Parathyroid adenoma (tissue), 2 donors: ENCODE measurements around the gene GAK.

Source experiments
- H2AFZ ChIP-seq: fragments of 300-600 bp; sonication (generic); one replicate; pipeline ENCODE4 v1.7.0; 2017; ENCODE audit warnings: antibody characterized with exemption, mild to moderate bottlenecking
- H3K27ac ChIP-seq: fragments of 300-600 bp; sonication (generic); one replicate; pipeline ENCODE4 v1.7.0; 2017
- H3K27me3 ChIP-seq: fragments of 300-600 bp; sonication (generic); one replicate; pipeline ENCODE4 v1.7.0; 2017; ENCODE audit warnings: low read length; ENCODE audit not compliant: control insufficient read depth, insufficient read depth
- H3K36me3 ChIP-seq: fragments of 300-600 bp; sonication (generic); one replicate; pipeline ENCODE4 v1.7.0; 2017; ENCODE audit warnings: low read length; ENCODE audit not compliant: control insufficient read depth, insufficient read depth
- H3K4me1 ChIP-seq: fragments of 300-600 bp; sonication (generic); one replicate; pipeline ENCODE4 v1.7.0; 2017; ENCODE audit warnings: control low read depth
- H3K4me2 ChIP-seq: fragments of 300-600 bp; sonication (generic); one replicate; pipeline ENCODE4 v1.7.0; 2017; ENCODE audit warnings: low read length
- H3K4me3 ChIP-seq: fragments of 300-600 bp; sonication (generic); one replicate; pipeline ENCODE4 v1.7.0; 2017; ENCODE audit warnings: low read depth, low read length
- H3K79me2 ChIP-seq: fragments of 300-600 bp; sonication (generic); one replicate; pipeline ENCODE4 v1.7.0; 2017; ENCODE audit warnings: control low read depth
- H3K9ac ChIP-seq: fragments of 300-600 bp; sonication (generic); one replicate; pipeline ENCODE4 v1.7.0; 2017; ENCODE audit warnings: mild to moderate bottlenecking
- H3K9me3 ChIP-seq: fragments of 300-600 bp; sonication (generic); one replicate; pipeline ENCODE4 v1.7.0; 2017; ENCODE audit warnings: low read length; ENCODE audit not compliant: control insufficient read depth
- TF ChIP-seq, protein P1 (sequence below): fragments of 300-600 bp; sonication (generic); IDR thresholded peaks from one replicate; pipeline ENCODE4 v1.7.0; 2017; ENCODE audit warnings: antibody characterized with exemption, mild to moderate bottlenecking
- donor health status: primary hyperparathyroidism.

The GAK gene

GRCh38 chr4:889516-889915 is 42.6 kb downstream of the GAK start:
- no peak overlapping the region for H3K4me3 ChIP-seq
- no peaks in the 10 kb centered on the region for H3K36me3 ChIP-seq
- no peak overlapping the region for H3K27ac ChIP-seq
- no peaks in the 10 kb centered on the region for H3K4me1 ChIP-seq
- H2AFZ ChIP-seq = no peak overlapping the region
- H3K79me2 ChIP-seq = no peaks in the 10 kb centered on the region
- no peaks in the 10 kb centered on the region for H3K27me3 ChIP-seq
- no peak overlapping the region for H3K4me2 ChIP-seq
- H3K9ac ChIP-seq = no peak overlapping the region
- TF ChIP-seq, protein P1, sequence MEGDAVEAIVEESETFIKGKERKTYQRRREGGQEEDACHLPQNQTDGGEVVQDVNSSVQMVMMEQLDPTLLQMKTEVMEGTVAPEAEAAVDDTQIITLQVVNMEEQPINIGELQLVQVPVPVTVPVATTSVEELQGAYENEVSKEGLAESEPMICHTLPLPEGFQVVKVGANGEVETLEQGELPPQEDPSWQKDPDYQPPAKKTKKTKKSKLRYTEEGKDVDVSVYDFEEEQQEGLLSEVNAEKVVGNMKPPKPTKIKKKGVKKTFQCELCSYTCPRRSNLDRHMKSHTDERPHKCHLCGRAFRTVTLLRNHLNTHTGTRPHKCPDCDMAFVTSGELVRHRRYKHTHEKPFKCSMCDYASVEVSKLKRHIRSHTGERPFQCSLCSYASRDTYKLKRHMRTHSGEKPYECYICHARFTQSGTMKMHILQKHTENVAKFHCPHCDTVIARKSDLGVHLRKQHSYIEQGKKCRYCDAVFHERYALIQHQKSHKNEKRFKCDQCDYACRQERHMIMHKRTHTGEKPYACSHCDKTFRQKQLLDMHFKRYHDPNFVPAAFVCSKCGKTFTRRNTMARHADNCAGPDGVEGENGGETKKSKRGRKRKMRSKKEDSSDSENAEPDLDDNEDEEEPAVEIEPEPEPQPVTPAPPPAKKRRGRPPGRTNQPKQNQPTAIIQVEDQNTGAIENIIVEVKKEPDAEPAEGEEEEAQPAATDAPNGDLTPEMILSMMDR = no peak
- no peaks in the 10 kb centered on the region for H3K9me3 ChIP-seq

DNA sequence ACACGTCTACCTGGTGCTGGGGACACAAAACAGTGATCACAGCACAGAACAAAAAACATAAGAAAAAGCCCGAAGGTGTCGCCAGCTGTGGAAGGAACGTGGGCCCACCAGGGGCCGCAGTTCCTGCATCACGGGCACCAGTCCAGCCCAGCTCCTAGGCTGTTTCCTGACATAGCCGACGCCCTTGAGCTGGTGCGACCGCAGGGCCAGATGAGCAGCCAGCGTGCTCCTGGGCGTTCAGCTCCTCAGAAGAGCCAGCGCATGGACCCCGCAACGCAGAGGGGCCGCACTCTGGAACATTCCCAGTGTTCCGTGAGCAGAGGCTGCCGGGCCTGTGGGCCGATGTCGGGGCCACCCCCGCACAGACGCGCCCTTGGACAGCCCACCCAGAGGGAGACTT is 44.1 kb downstream of the GAK start:
- TF ChIP-seq, protein P1 = no peak
- Histone ChIP-seq H2AFZ (no peak overlapping the region), H3K4me1 (no peaks in the 10 kb centered on the region), H3K4me3 (no peak overlapping the region), H3K4me2 (no peak overlapping the region), H3K27me3 (no peaks in the 10 kb centered on the region), H3K9ac (no peak overlapping the region), H3K9me3 (no peaks in the 10 kb centered on the region), H3K27ac (no peak overlapping the region), H3K79me2 (no peaks in the 10 kb centered on the region), H3K36me3 (no peaks in the 10 kb centered on the region)

DNA sequence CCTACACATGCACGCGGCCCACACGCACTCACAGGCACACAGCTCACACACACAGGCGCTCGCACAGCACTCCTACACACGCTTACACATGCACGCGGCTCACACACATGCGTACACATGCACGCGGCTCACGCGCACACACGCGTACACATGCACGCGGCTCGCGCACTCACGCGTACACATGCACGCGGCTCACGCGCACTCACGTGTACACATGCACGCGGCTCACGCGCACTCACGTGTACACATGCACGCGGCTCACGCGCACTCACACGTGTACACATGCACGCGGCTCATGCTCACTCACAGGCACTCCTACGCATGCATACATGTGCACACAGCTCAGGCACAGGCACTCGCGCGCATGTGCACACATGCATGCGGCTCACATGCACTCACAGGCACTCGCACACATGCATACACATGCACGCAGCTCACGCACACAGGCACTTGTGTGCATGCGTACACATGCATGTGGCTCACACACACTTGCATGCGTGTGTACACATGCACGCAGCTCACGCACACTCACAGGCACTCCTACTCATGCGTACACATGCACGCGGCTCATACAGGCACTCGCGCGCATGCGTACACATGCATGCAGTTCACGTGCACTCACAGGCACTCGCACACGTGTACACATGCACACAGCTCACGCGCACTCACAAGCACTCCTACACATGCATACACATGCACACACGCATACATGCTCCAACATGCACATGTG is 44.9 kb downstream of the GAK start:
- Histone ChIP-seq H3K27me3 (no peaks in the 10 kb centered on the region), H3K4me2 (no peak overlapping the region), H2AFZ (no peak overlapping the region), H3K4me3 (no peak overlapping the region), H3K36me3 (no peaks in the 10 kb centered on the region), H3K27ac (no peak overlapping the region), H3K9ac (no peak overlapping the region), H3K4me1 (no peaks in the 10 kb centered on the region), H3K79me2 (no peaks in the 10 kb centered on the region), H3K9me3 (no peaks in the 10 kb centered on the region)
- TF ChIP-seq, protein P1 = no peak

DNA sequence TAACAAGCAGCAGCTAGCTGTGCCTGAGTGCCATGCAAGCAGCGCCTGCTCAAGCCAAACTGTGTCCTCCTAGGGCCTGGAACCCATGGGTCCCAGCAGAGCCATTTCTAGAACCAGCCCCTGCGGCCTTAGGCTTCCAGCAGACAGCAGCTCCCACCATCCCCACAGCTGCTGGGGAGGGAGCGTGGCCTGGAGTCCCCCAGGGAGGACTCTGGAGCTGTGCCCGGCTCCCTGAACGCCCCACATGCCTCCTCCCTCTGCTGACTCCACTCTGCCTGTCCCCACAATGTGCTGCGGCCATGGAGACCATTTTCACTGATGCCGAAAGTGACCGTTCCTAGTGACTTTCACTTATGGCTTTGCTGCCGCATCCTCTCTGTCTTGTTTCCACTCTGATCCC is 45.9 kb downstream of the GAK start:
- Histone ChIP-seq H3K4me2 (no peak overlapping the region), H2AFZ (no peak overlapping the region), H3K4me3 (no peak overlapping the region), H3K36me3 (no peaks in the 10 kb centered on the region), H3K79me2 (no peaks in the 10 kb centered on the region), H3K27me3 (no peaks in the 10 kb centered on the region), H3K27ac (no peak overlapping the region), H3K9me3 (no peaks in the 10 kb centered on the region), H3K9ac (no peak overlapping the region), H3K4me1 (no peaks in the 10 kb centered on the region)
- TF ChIP-seq, protein P1 = no peak

GRCh38 chr4:885353-885752 is 46.8 kb downstream of the GAK start:
- Histone ChIP-seq H2AFZ (no peak overlapping the region), H3K27ac (no peak overlapping the region), H3K79me2 (no peaks in the 10 kb centered on the region), H3K27me3 (no peaks in the 10 kb centered on the region), H3K4me2 (no peak overlapping the region), H3K4me1 (no peaks in the 10 kb centered on the region), H3K36me3 (no peaks in the 10 kb centered on the region), H3K9me3 (no peaks in the 10 kb centered on the region), H3K9ac (no peak overlapping the region), H3K4me3 (no peak overlapping the region)
- TF ChIP-seq, protein P1 = no peak
